HCT116 (cell line): Measurements from ENCODE around the gene IFITM2. TPM values are rescaled to one million over a fixed set of nuclear protein-coding genes. Genes with fewer than 3 reads are reported as not detected.

Experiments used
- ATAC-seq: fragments of 200-7000 bp; cut with Tn5 transposase; 2 replicates; pipeline ENCODE4 v1.9.1; 2020; ENCODE audit warnings: mild to moderate bottlenecking, moderate library complexity
- BruUV-seq: library from RNA; stranded (reverse); fragments of 400-500 nt; replicated peaks from 2 replicates; lab custom pipeline; 2021; lab: Mats Ljungman, UMichigan
- CTCF ChIA-PET: fragments of 300-600 bp; sonication (Branson Sonifier 250); formaldehyde crosslinking; loops from one replicate; lab custom pipeline; 2021; ENCODE audit warnings: antibody characterized with exemption; lab: Charles Lee
- POLR2A ChIA-PET: fragments of 300-600, 350-600 bp; sonication (Branson Sonifier 250); formaldehyde crosslinking; loops from one replicate; lab custom pipeline; 2021; ENCODE audit warnings: antibody characterized with exemption; lab: Charles Lee
- RAD21 ChIA-PET, 2 experiments: fragments of 300-600 bp; sonication (Branson Sonifier 250); formaldehyde crosslinking; loops; one replicate each; lab custom pipeline; 2023; ENCODE audit warnings: low total read pairs in 2 of 2; ENCODE audit not compliant: uncharacterized antibody in 2 of 2, unreplicated experiment in 2 of 2, low non-redundant PET in 1 of 2; lab: Charles Lee
- DNase-seq: peaks from one replicate; pipeline ENCODE4 v3.0.0-alpha.2; 2010; ENCODE audit warnings: low read depth, low spot score
- H2AFZ ChIP-seq: fragments of 200-600 bp; shearing (Covaris generic), sonication (generic); 2 replicates; pipeline ENCODE4 v1.6.1; 2017; ENCODE audit warnings: low read depth, mixed run types, mixed read lengths, antibody characterized with exemption, low read length; ENCODE audit not compliant: poor library complexity, severe bottlenecking
- H3K27ac ChIP-seq: 2 replicates; pipeline ENCODE4 v1.5.1; 2012; ENCODE audit warnings: low read depth, low read length
- H3K27me3 ChIP-seq: fragments of 200-600 bp; sonication (generic); 2 replicates; pipeline ENCODE4 v1.6.1; 2016; ENCODE audit warnings: mixed run types, low read length, mixed read lengths; ENCODE audit not compliant: insufficient read depth
- H3K36me3 ChIP-seq, 2 experiments: fragments of 200-500 bp in 1 of 2; fragments of 200-600 bp in 1 of 2; sonication (Bioruptor generic) in 1 of 2; sonication (generic) in 1 of 2; 2 replicates each; pipeline versions ENCODE4 v1.5.1 to v1.6.1; 2014 to 2016; ENCODE audit warnings: low read length in 2 of 2, inconsistent platforms in 1 of 2, mixed read lengths in 1 of 2, mixed run types in 1 of 2; ENCODE audit not compliant: insufficient read depth in 2 of 2, control insufficient read depth in 1 of 2
- H3K4me1 ChIP-seq, 2 experiments: fragments of 200-600 bp in 1 of 2; sonication (generic) in 1 of 2; 2 replicates each; pipeline versions ENCODE4 v1.5.1 to v1.6.1; 2012 to 2017; ENCODE audit warnings: low read length in 2 of 2, inconsistent platforms in 1 of 2, mild to moderate bottlenecking in 1 of 2, mixed read lengths in 1 of 2, mixed run types in 1 of 2, moderate library complexity in 1 of 2; ENCODE audit not compliant: insufficient read depth in 2 of 2, control insufficient read depth in 1 of 2
- H3K4me2 ChIP-seq: fragments of 200-600 bp; sonication (generic); 2 replicates; pipeline ENCODE4 v1.6.1; 2017; ENCODE audit warnings: mixed run types, low read length, mixed read lengths
- H3K4me3 ChIP-seq, 2 experiments: fragments of 200-600 bp in 1 of 2; sonication (generic) in 1 of 2; replicated peaks in 1 of 2; 2 replicates each; pipeline ENCODE4 v1.5.1; 2011 to 2016; ENCODE audit warnings: low read length in 2 of 2, control low read depth in 1 of 2, low read depth in 1 of 2, mild to moderate bottlenecking in 1 of 2, mixed read lengths in 1 of 2, mixed run types in 1 of 2
- H3K79me2 ChIP-seq: fragments of 200-600 bp; sonication (generic); 2 replicates; pipeline ENCODE4 v1.6.1; 2017; ENCODE audit warnings: mild to moderate bottlenecking, mixed run types, low read length, moderate library complexity, mixed read lengths; ENCODE audit not compliant: insufficient read depth
- H3K9ac ChIP-seq: fragments of 200-600 bp; sonication (generic); 2 replicates; pipeline ENCODE4 v1.6.1; 2016; ENCODE audit warnings: low read length, mixed read lengths
- H3K9me2 ChIP-seq: fragments of 200-600 bp; sonication (generic), shearing (Covaris generic); 2 replicates; pipeline ENCODE4 v1.6.1; 2017; ENCODE audit warnings: mixed run types, mild to moderate bottlenecking, moderate library complexity; ENCODE audit not compliant: insufficient read depth
- H3K9me3 ChIP-seq, 2 experiments: fragments of 200-500 bp in 1 of 2; fragments of 200-600 bp in 1 of 2; sonication (Bioruptor generic) in 1 of 2; sonication (generic) in 1 of 2; 2 replicates each; pipeline ENCODE4 v1.6.1; 2014 to 2017; ENCODE audit warnings: low read length in 2 of 2, mixed read lengths in 2 of 2, inconsistent platforms in 1 of 2, low read depth in 1 of 2, mild to moderate bottlenecking in 1 of 2, mixed run types in 1 of 2, moderate library complexity in 1 of 2; ENCODE audit not compliant: control insufficient read depth in 1 of 2, insufficient read depth in 1 of 2
- H4K20me1 ChIP-seq: fragments of 200-600 bp; sonication (generic), shearing (Covaris generic); 2 replicates; pipeline ENCODE4 v1.6.1; 2017; ENCODE audit warnings: mixed run types, mild to moderate bottlenecking, moderate library complexity; ENCODE audit not compliant: insufficient read depth
- ATF3 ChIP-seq: IDR thresholded peaks from 2 replicates; pipeline ENCODE4 v1.6.1; 2012
- CEBPB ChIP-seq: IDR thresholded peaks from 2 replicates; pipeline ENCODE4 v1.6.1; 2012; ENCODE audit warnings: low read depth
- CTCF ChIP-seq, 3 experiments: fragments of 200-600 bp in 1 of 3; sonication (generic) in 1 of 3; IDR thresholded peaks in 2 of 3; conservative IDR thresholded peaks in 1 of 3; 2 replicates each; pipeline ENCODE4 v1.5.1; 2012 to 2017; ENCODE audit warnings: low read depth in 2 of 3, low read length in 2 of 3, antibody characterized with exemption in 1 of 3, borderline replicate concordance in 1 of 3, control low read depth in 1 of 3, mild to moderate bottlenecking in 1 of 3, mixed read lengths in 1 of 3, mixed run types in 1 of 3, moderate library complexity in 1 of 3; ENCODE audit not compliant: insufficient read depth in 1 of 3
- FOSL1 ChIP-seq: IDR thresholded peaks from 2 replicates; pipeline ENCODE4 v1.6.1; 2012; ENCODE audit warnings: low read depth
- JUND ChIP-seq: IDR thresholded peaks from 2 replicates; pipeline ENCODE4 v1.6.1; 2012
- POLR2A ChIP-seq: IDR thresholded peaks from 2 replicates; pipeline ENCODE4 v1.7.0; 2011; ENCODE audit warnings: borderline replicate concordance; ENCODE audit not compliant: insufficient read depth, insufficient read length; ENCODE audit errors: extremely low read depth
- RAD21 ChIP-seq: IDR thresholded peaks from 2 replicates; pipeline ENCODE4 v1.6.1; 2012; ENCODE audit warnings: low read depth, mild to moderate bottlenecking
- REST ChIP-seq: IDR thresholded peaks from 2 replicates; pipeline ENCODE4 v1.6.1; 2012; ENCODE audit warnings: low read depth
- SIN3A ChIP-seq: IDR thresholded peaks from 2 replicates; pipeline ENCODE4 v1.6.1; 2012; ENCODE audit warnings: low read depth
- SP1 ChIP-seq: IDR thresholded peaks from 2 replicates; pipeline ENCODE4 v1.6.1; 2012; ENCODE audit warnings: low read depth
- TCF7L2 ChIP-seq: IDR thresholded peaks from 2 replicates; pipeline ENCODE4 v1.7.0; 2011; ENCODE audit warnings: borderline replicate concordance, inconsistent platforms; ENCODE audit not compliant: insufficient read depth, insufficient read length; ENCODE audit errors: extremely low read depth
- ZNF274 ChIP-seq: fragments of 200-500 bp; sonication (Bioruptor generic); IDR thresholded peaks from 2 replicates; pipeline ENCODE4 v1.6.1; 2014; ENCODE audit warnings: mild to moderate bottlenecking, low read depth, low read length, inconsistent platforms
- intact Hi-C: fragments of 100-400 bp; cut with micrococcal nuclease; formaldehyde crosslinking; loops from 2 replicates; pipeline ENCODE4 v1.10.0; 2022
- total RNA-seq: library from RNA; stranded (reverse); gene quantifications from one replicate; pipeline ENCODE4 v1.2.1, GENCODE V29; 2021; ENCODE audit not compliant: unreplicated experiment

The IFITM2 gene
- total RNA-seq, 1 experiment from 2014 or later: 106 TPM

GRCh38 chr11:315051-315481 lies 7.5 kb downstream of the IFITM2 start:
- Histone ChIP-seq H3K27ac (no peak overlapping the region), H3K9me2 (no peaks in the 10 kb centered on the region), H3K9me3 (no peaks in the 10 kb centered on the region), H2AFZ (no peak overlapping the region), H3K36me3 (no peaks in the 10 kb centered on the region), H3K4me3 (no peak overlapping the region), H3K9ac (no peak overlapping the region), H4K20me1 (no peaks in the 10 kb centered on the region), H3K27me3 (no peaks in the 10 kb centered on the region), H3K79me2 (peaks cover 6% of the 10 kb centered on the region), H3K4me2 (no peak overlapping the region), H3K4me1 (peaks cover 10 to 12% of the 10 kb centered on the region in 2 experiments)
- intact Hi-C loops: no loop called here
- ATAC-seq: no peak
- no peak for DNase-seq
- BruUV-seq: no TSS peak
- ChIA-PET CTCF (no interaction called here), RAD21 (no interaction called here), POLR2A (no interaction called here)
- no peak for TF ChIP-seq CEBPB
- TF ChIP-seq SIN3A: no peak

GRCh38 chr11:315516-315994 lies 7.9 kb downstream of the IFITM2 start:
- intact Hi-C loops: no loop called here
- no peak overlapping the region for H3K27ac ChIP-seq
- H3K4me2 ChIP-seq: no peak overlapping the region
- peaks cover 10% of the 10 kb centered on the region for H3K79me2 ChIP-seq
- peaks cover 10 to 11% of the 10 kb centered on the region in 2 experiments for H3K4me1 ChIP-seq
- H3K9ac ChIP-seq: no peak overlapping the region
- DNase-seq (no peak), ATAC-seq (no peak)
- H3K9me3 ChIP-seq: no peaks in the 10 kb centered on the region
- no peaks in the 10 kb centered on the region for H3K9me2 ChIP-seq
- RAD21 ChIA-PET: no interaction called here
- no peaks in the 10 kb centered on the region for H4K20me1 ChIP-seq
- no peak for TF ChIP-seq ATF3
- no peak for TF ChIP-seq ZNF274
- TF ChIP-seq CTCF (IDR thresholded peaks at IDR 0.05 in 2 of 3, conservative IDR thresholded peaks at IDR 0.05 in 1 of 3; ENCODE audit: borderline replicate concordance in 1 of 3, insufficient read depth in 1 of 3, low read depth in 2 of 3, low read length in 2 of 3): no peak
- TF ChIP-seq CEBPB: no peak
- no peak for TF ChIP-seq RAD21
- TF ChIP-seq FOSL1: no peak
- TF ChIP-seq SP1: no peak
- no peak for TF ChIP-seq SIN3A
- no peak for TF ChIP-seq REST
- no peak for TF ChIP-seq POLR2A
- TF ChIP-seq TCF7L2: no peak
- no peak for TF ChIP-seq JUND
- POLR2A ChIA-PET: no interaction called here
- H2AFZ ChIP-seq: no peak overlapping the region
- CTCF ChIA-PET: no interaction called here
- no peaks in the 10 kb centered on the region for H3K27me3 ChIP-seq
- H3K4me3 ChIP-seq: no peak overlapping the region
- BruUV-seq: no TSS peak
- no peaks in the 10 kb centered on the region for H3K36me3 ChIP-seq
